IPS DF 4.7 (cell line): ENCODE measurements around the gene DNMT1.
"Not testable (repeated sequence)": the region's sequence is repeated elsewhere in the genome, so short reads cannot be mapped to it uniquely, and the experiment has no call there.

Source experiments
- DNase-seq: peaks from one replicate; pipeline ENCODE4 v3.0.0-alpha.2; 2013; ENCODE audit warnings: low spot score; ENCODE audit errors: extremely low read depth

The DNMT1 gene

DNA sequence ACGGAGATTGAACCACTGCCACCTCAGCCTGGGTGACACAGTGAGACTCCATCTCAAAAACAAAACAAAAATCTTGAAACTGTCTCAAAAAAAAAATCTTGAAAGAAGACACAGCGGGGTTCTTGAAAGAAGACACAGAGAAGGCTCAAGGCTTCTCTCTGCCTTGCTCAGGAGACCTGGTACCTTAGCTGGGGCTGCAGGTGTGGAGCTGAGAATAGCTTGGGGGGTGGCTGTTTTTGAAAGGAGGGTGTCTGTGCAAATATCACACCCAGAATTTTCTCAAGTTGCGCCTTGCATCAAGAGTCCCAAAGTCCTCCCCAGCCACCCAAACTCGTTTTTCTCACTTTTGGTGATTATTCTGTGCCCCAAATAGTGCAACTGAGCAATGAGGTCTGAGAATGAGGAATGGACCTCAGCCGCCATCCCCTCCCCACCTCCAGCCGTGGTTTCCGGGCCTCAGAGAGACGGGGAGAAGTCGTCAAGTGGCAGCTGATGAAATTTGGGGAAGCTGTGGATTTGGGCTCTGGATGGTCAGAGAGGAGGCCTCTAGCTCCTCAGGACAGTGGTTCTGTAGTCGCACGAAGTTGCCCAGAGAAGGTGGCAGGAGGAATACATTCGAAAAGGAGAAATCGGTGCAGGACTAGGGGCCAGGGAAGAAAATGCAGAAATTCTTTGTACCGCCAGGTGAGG lies 27.6 kb upstream of the DNMT1 start:
- DNase-seq, result no peak

DNA sequence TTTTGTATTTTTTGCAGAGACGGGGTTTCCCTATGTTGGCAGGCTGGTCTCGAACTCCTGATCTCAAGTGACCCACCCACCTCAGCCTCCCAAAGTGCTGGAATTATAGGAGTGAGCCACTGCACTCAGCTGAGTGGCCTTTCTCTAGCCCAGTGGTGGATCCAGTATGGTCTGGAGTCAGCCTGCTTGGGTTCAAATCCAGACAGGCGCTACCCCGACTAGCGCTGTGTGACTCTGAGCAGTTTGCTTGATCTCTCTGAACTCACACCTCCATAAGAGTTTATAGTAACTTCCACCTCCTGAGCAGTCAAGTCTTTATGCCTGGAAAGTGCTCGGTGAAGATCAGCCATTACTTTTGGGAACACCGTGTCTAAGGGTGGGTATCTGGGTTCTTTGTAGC lies 25.9 kb upstream of the DNMT1 start:
- DNase-seq, result no peak

DNA sequence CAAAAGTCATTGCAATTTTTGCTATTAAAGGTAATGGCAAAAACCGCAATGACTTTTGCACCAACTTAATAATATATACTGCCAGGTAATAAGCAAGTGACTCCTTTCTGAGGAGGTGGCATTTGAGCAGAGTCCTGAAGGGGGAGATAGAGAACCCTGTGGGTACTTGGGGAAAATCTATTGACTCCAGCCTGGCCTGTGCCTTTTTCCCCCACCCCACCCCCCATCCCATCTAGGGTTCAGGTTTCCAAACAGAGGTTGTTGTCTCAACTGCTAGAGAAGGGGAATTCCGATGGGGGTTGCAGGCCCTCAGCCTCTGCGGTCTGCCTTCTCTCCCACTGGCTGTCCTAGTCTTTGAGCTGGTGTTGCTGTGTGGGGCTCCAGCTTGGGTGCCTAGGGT lies 24.9 kb upstream of the DNMT1 start:
- DNase-seq, result no peak

DNA sequence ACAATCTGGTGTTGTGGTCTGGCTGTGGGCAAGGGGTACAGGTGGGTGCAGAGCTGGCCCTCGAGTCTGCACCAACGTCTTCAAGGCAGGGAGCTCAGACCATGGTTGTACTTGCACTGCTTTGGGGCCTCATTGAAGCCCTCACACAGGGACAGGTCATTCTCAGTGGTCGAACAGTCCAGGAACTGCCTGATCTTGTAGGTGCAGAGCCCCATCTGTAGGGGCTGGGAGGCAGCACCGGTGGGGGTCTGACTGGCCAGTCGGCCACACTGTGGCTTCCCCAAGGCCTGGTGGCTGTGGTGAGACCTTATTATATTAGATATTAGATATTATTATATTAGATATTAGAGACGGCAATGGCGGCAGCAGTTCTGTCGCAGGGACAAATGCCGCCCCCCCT lies 22.3 kb upstream of the DNMT1 start:
- no peak for DNase-seq

DNA sequence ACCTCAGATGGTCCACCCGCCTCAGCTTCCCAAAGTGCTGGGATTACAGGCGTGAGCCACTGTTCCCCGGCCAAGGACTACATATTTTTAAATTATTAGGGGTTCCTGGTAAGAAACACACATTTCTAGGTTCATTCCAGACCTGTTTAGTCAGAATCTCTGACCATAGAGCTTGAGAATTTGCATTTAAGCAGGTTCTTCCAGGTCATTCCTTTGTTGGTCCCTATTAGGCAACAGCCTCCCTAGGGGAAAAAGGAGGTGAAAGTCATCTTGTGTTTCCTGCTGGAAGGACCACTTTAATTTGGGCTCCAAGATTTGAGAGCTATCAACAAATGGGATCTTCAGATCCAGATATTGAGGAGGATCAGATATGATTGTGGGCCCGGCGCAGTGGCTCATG lies 20.0 kb upstream of the DNMT1 start:
- DNase-seq, result no peak

DNA sequence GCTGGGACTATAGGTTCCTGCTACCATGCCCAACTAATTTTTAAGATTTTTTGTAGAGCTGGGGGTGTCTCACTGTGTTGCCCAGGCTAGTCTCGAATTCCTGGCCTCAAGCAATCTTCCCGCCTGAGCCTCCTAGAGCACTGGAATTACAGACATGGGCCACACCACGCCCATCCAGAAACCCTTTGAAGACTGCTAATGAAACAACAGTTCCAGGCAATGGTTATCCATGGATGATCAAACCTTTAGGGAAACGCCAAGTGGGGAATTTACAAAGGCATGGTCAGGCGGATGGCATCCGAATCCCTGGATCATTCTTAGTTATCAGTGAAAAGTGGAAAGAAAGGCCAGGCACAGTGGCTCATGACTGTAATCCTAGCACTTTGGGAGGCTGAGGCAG lies 16.9 kb upstream of the DNMT1 start:
- DNase-seq, result no peak

DNA sequence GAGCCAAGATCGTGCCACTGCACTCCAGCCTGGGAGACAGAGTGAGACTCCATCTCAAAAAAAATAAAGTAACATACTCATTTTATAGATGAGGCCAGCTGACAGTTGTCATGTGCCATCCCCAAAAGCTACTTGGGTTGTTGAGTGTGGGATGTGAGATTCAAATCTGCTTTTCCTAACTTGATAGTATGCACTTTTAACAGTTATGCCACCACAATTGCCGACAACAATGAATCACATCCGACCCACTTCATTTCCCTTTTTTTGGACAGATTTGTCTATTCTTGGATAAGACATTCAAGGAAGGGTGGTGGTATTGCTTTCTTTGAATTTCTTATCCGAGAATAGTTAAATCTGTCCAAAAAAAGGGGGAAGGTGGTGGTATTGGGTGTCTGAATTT lies 16.3 kb upstream of the DNMT1 start:
- no peak for DNase-seq

DNA sequence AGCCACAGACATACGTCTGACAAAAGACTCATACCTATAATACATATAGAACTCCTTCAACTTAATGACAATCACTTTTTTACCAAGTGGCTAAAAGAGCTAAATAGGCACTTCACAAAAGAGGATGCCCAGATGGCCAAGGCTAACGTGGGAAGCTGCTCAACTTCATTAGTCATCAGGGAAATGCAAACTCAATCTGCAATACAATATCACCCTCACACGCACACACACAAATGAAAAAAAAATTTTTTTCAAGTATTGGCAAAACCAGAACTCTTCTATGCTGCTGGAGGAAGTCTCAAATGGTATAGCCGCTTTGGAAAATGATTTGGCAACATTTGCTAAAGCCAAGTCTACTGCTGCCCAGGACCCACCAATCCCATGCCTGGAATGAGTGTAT lies 14.6 kb upstream of the DNMT1 start:
- DNase-seq, result no peak

DNA sequence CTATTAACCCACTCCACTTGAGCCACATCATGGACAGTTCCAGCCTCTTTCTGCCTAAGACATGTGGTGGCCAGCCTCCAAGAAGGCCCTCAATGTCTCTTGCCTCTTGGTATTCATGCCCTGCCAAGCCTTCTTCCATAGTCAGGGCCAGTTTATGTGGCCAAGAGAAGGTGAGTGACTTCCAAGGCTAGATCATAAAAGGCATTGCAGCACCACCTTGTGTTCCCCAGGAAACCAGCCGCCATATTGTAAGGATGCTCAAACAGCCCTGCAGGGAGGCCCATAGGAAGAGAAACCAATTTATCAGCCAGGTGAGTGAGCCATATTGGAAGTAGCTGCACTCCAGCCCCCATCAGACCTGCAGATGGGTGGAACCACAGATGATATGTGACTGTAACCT lies 12.3 kb upstream of the DNMT1 start:
- no peak for DNase-seq

DNA sequence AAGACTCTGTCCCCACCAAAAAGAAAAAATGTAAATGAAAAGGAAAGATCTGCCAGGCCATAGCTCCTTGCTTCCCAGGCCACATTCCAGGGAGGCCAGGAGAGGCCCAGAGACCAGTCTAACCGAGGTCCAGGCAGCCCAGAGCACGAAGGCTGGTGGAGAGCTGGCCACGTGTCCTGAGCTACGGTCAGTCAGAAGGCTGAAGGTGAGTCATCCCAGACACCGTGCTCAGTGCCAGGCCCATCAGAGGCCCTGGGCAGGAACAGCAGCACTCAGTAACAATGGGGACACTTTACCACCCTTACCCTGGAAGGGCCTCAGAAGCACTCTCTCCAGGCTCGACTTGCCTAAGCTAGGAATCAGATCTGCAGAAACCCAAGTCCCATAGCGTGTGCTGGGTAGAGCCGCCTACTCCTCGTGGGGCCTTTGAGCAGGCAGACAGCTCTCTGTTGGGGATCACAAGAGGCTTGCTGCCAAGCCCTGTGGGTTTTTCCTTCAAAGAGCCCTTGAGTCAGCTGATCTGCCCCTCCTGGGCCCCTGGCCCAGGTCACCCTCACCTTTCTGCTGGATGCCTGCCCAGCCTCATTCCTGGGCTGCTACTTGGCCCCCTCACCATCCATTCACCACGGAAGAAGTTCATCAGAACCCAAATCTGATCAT lies 11.6 kb upstream of the DNMT1 start:
- no peak for DNase-seq

DNA sequence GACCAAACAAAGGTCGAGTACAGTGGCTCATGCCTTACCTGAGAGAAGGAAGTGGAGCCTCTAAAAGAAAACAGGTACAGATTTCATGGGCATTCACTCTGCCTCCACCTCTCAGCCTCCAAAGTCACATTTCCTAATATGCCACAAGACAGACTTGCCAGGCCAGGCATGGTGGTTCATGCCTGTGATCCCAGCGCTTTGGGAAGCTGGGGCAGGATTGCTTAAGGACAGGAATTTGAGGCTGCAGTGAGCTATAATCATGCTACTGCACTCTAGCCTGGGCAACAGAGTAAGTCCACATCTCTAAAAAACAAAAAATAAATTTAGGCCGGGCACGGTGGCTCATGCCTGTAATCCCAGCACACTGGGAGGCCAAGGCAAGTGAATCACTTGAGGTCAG lies 10.9 kb upstream of the DNMT1 start:
- no peak for DNase-seq

DNA sequence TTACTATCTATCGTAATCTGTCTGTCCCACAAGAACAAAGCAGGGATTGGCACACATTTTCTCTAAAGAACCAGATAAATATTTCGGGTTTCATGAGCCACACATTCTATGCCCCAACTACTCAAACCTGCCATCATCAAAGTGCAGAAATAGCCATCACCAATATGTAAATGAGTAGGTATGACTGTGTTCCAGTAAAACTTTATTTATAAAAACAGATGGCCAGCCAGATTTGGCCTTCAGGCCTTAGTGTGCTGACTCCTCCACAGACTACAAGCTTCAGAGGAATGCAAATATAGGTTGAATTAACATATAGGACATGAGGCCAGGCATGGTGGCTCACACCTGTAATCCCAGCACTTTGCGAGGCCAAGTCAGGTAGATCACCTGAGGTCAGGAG lies 8.9 kb upstream of the DNMT1 start:
- DNase-seq, result no peak

DNA sequence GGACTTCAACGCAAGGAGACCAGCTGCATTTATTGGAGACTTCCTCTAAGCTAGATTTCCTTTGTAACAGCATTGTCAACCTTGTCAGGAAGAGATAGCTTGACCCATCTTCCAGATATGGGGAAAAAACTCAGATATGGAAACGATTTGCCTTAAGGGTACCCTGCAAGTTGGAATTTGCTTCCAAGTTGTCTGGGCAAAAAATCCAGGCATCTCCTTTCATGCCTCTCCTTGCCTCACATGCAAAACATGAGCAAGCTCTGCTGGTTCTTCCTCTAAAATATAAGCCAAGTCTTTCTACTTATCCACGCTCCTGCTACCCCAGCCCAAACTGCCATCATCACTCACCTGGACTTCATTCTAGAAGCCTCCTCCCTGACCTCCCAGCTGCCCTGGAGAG lies 6.4 kb upstream of the DNMT1 start:
- no peak for DNase-seq

DNA sequence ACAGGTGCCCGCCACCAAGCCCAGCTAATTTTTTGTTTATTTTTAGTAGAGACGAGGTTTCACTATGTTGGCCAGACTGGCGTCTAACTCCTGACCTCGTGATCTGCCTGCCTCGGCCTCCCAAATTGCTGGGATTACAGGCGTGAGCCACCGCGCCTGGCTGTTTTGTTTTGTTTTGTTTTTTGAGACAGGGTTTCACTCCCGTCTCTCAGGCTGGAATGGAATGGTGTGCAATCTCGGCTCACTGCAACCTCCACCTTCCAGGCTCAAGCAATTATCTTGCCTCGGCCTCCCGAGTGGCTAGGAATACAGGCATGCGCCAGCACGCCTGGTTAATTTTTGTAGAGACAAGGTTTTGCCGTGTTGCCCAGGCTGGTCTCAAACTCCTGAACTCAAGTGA lies 5.3 kb upstream of the DNMT1 start:
- not testable (repeated sequence) for DNase-seq

DNA sequence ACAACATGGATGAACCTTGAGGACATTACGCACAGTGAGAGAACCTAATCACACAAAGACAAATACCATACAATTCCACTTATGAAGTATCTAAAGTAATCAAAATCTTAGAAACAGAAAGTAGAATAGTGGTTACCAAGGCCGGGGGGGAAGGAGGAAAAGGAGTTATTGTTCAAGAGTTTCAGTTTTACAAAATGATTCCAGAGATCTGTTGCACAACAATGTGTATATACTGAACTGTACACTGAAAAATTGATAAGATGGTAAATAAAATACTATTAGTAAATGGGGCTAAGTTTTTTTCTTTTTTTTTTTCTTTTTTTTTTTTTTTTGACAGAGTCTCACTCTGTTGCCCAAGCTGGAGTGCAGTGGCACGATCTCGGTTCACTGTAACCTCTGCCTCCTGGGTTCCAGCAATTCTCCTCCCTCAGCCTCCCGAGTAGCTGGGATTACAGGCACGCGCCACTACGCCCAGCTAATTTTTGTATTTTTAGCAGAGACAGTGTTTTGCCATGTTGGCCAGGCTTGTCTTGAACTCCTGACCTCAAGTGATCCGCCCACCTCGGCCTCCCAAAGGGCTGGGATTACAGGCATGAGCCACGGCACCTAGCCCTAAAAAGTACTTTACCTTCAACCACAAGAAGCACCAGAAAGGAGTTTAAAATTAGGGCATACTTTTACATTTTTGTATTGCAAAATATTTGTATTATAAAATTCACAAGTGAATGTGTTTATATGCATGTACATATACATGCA lies 4.3 kb upstream of the DNMT1 start:
- DNase-seq, result not testable (repeated sequence)

DNA sequence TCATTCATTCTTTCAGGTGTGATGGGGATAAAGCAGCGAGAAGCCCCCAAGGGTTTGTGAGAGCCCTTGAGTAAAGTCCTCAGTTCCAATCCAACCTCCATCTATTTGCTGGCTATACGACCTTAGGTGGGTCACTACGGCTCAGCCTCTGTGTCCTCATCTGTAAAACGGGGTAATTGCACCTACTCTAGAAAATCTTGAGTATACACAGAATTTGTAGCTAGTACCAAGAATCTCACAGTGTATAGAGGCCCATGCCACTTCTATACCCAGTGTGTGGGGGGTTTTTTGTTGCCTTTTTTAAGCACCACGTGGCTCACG lies 406 bp upstream of the DNMT1 start:
- no peak for DNase-seq

DNA sequence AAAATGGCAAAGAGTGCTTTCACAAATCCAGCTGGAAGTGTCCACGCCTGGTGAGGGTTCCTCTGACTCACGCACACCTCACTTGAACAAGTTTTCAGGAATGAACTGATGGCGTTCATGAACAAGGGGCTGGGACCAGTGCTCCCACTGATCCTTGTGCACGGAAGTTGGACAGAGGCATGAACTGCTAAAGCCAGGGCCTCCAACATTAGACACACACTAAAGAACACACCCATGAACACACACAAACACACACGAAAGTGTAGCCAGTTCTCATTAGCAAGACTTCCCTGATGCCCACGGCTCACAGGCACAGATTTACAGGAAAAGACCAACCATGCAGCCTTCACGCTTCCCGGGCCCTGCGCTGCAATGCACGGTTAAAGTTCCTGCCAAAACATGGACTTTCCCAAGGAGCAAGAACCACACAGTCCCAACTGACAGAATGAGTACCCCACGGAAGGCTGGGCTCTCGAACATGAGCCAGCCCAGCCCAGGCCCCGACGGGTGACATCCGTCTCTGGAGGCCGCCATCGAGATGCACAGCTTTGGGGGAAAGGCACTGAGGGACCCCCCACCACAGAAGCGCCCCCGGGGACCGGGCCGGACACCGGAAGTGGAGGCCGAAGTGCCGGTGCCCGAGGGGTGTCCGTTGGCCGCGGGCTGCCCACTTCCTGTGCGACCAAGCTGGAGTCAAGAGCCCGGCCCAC lies 808 bp downstream of the DNMT1 start:
- DNase-seq, result no peak

DNA sequence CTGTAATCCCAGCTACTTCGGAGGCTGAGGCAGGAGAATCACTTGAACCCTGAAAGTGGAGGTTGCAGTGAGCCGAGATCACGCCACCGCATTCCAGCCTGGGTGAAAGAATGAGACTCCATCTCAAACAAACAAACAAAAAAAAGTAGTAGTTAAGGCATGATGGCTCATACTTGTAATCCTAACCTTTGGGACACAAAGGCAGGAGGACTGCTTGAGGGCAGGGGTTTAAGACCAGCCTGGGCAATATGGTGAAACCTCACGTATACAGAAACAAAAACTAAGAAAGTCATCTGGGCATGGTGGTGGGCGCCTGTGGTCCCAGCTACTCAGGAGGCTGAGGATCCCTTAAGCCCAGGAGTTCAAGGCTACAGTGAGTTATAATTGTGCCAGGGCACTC lies 1.8 kb downstream of the DNMT1 start:
- DNase-seq, result no peak

DNA sequence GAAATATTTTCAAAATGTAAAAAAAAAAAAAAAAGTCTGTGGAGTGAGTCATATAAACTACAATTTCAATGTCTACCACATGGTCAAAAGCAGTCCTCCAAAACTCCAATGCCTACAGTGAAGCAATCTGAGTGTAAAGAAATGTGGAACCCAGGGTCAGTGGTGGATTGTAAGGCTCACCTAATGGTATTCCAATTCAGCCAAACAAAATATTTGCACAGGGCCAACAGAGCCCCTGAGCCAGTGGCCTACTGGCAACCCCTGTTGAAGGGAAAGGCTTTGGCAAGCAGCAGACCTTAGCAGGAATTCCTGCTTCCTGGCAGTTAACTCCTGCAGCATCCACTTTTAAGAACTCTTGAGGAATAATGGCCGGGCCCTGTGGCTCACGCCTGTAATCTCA lies 3.4 kb downstream of the DNMT1 start:
- DNase-seq, result no peak

DNA sequence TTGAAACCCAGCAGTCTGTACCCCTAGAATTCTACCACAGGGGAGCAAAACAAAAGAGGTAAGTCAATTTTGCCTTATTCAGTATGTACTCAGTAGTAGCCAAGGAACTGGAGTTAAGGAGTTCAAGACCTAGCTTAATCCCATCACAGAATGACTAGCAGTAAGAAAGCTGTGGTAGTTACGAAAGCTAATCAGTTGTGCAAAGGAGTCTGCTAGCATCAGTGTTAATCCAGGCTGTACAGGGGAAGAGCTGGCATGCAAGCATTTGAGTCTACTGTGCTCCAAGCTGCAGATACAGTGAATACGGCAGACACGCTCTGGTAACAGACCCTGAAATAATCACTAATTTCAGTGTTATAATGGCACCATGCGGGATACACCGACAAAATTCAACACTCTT lies 4.7 kb downstream of the DNMT1 start:
- DNase-seq, result no peak

DNA sequence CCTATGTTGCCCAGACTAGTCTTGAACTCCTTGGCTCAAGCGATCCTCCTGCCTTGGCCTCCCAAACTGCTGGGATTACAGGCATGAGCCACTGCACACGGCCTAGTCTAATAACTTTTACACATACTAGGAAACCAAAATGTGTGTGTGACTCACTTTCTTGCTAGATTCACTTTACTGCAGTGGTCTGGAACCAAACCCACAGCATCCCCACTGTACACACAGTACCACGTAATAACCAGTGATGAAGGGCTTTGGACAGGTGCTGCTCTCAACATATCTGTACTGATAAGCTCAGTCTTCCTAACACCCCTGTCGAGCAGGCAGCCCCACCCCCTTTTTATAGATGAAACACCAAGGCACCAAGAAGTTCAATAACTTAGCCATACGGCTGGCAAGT lies 5.1 kb downstream of the DNMT1 start:
- DNase-seq, result no peak

DNA sequence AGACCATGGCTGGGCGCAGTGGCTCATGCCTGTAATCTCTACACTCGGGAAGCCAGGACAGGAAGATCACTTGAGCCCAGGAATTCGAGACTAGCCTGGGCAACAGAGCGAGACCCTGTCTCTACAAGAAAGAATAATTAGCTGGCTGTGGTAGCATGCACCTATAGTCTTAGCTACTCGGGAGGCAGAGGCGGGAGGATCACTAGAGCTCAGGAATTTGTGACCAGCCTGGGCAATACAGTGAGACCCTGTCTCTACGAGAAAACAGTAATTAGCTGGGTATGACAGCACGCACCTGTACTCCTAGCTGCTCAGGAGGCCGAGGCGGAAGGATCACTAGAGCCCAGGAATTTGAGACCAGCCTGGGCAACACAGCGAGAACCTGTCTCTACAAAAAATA lies 7.4 kb downstream of the DNMT1 start:
- DNase-seq, result no peak
